ENCODE measurements around the gene SLC2A4.
"Not testable (repeated sequence)": the region's sequence is repeated elsewhere in the genome, so short reads cannot be mapped to it uniquely, and the experiment has no call there.

DNA sequence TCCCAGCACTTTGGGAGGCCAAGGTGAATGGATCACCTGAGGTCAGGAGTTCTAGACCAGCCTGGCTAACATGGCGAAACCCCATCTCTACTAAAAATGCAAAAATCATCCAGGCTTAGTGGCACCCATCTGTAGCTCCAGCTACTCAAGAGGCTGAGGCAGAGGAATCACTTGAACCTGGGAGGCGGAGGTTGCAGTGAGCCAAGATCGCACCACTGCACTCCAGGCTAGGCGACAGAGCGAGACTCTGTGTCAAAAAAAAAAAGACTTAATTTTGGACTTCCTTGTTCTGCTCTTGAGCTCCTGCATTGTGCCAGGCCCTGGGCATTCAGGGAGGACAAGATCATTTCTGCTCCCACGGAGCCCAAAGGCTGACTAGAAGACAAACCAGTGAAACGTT lies 56.1 kb downstream of the SLC2A4 start:
- TF ChIP-seq, protein P1, sequence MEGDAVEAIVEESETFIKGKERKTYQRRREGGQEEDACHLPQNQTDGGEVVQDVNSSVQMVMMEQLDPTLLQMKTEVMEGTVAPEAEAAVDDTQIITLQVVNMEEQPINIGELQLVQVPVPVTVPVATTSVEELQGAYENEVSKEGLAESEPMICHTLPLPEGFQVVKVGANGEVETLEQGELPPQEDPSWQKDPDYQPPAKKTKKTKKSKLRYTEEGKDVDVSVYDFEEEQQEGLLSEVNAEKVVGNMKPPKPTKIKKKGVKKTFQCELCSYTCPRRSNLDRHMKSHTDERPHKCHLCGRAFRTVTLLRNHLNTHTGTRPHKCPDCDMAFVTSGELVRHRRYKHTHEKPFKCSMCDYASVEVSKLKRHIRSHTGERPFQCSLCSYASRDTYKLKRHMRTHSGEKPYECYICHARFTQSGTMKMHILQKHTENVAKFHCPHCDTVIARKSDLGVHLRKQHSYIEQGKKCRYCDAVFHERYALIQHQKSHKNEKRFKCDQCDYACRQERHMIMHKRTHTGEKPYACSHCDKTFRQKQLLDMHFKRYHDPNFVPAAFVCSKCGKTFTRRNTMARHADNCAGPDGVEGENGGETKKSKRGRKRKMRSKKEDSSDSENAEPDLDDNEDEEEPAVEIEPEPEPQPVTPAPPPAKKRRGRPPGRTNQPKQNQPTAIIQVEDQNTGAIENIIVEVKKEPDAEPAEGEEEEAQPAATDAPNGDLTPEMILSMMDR (IDR thresholded peaks at IDR 0.05): not testable (repeated sequence)
- TF ChIP-seq POLR2AphosphoS5 (IDR thresholded peaks at IDR 0.05): not testable (repeated sequence)

All from esophagus muscularis mucosa (tissue), 3 donors.